Stomach (tissue), 9 donors: ENCODE results near the gene TBC1D14. TPM values are rescaled to one million over a fixed set of nuclear protein-coding genes. Genes with fewer than 3 reads are reported as not detected.
A peak's percentile ranks its signal among the peaks of the same experiment; 100 is the strongest.

Experiments
- DNase-seq, 2 donors: peaks; one replicate each; pipeline versions ENCODE4 v3.0.0 to v3.0.0-alpha.2; 2013 to 2019
- H3K27ac ChIP-seq, 5 donors: fragments of 200-600 bp in 4 of 5; sonication (generic) in 4 of 5; one replicate each; pipeline ENCODE4 v1.5.1; 2013 to 2019; ENCODE audit warnings: mild to moderate bottlenecking in 1 of 5, moderate library complexity in 1 of 5
- H3K27me3 ChIP-seq, 3 donors: fragments of 200-600 bp; sonication (generic); one replicate each; pipeline ENCODE4 v1.5.1; 2017 to 2019; ENCODE audit warnings: mixed run types in 1 of 3
- H3K36me3 ChIP-seq, 4 donors: fragments of 200-600 bp; sonication (generic); 1 replicate in 3 of 4; 2 replicates in 1 of 4; pipeline ENCODE4 v1.5.1; 2016 to 2019
- H3K4me1 ChIP-seq, 4 donors: fragments of 200-600 bp; sonication (generic); one replicate each; pipeline ENCODE4 v1.5.1; 2016 to 2019
- H3K4me3 ChIP-seq, 4 donors: fragments of 200-600 bp; sonication (generic) in 3 of 4; one replicate each; pipeline ENCODE4 v1.5.1; 2016 to 2019; ENCODE audit warnings: mild to moderate bottlenecking in 1 of 4
- H3K9me3 ChIP-seq, 4 donors: fragments of 200-600 bp; sonication (generic); one replicate each; pipeline ENCODE4 v1.5.1; 2016 to 2019
- CTCF ChIP-seq, 7 experiments: fragments of 450-650 bp in 4 of 7; fragments of 200-600 bp in 3 of 7; sonication (generic) in 3 of 7; IDR thresholded peaks; one replicate each; pipeline ENCODE4 v1.5.1; 2016 to 2019; ENCODE audit warnings: antibody characterized with exemption in 7 of 7, control low read depth in 2 of 7, mild to moderate bottlenecking in 1 of 7
- EP300 ChIP-seq: sonication (generic); formaldehyde crosslinking; IDR thresholded peaks from one replicate; pipeline ENCODE4 v1.6.1; 2017; ENCODE audit warnings: antibody characterized with exemption
- POLR2A ChIP-seq, 4 donors: fragments of 450-650 bp; IDR thresholded peaks; one replicate each; pipeline ENCODE4 v1.6.1; 2016; ENCODE audit warnings: antibody characterized with exemption in 4 of 4, control low read depth in 2 of 4, mild to moderate bottlenecking in 1 of 4, moderate library complexity in 1 of 4
- POLR2AphosphoS5 ChIP-seq, 3 donors: sonication (generic); formaldehyde crosslinking; IDR thresholded peaks; one replicate each; pipeline ENCODE4 v1.6.1; 2016; ENCODE audit warnings: antibody characterized with exemption in 3 of 3
- WGBS, 5 donors: extraction: QIAGEN DNeasy Blood & Tissue Kit in 3 of 5; methylation state at CpG; one replicate each; pipeline versions ENCODE4 v1.1.5 to v1.1.7; 2013 to 2018; 5-methylcytosine and 5-hydroxymethylcytosine counted together
- intact Hi-C: fragments of 100-400 bp; cut with DNase I; formaldehyde crosslinking; loops from one replicate; pipeline ENCODE4 v1.15.1; 2023; ENCODE audit warnings: low total_unique reads
- polyA plus RNA-seq, 3 donors: library from polyadenylated mRNA; stranded (reverse); fragments of 200-250 nt; gene quantifications; one replicate each; pipeline ENCODE4 v1.2.3, GENCODE V29; 2013
- total RNA-seq, 5 donors: library from RNA; depleted of rRNA; stranded (reverse); fragments of >200 nt; gene quantifications; one replicate each; pipeline versions ENCODE4 v1.1.0 to v1.2.3, GENCODE V29; 2014 to 2016
- donor health status: healthy with polysubstance abuse.
- donor health status: Bipolar disorder and iron deficiency.
- donor health status: healthy.

TBC1D14 gene
- total and polyA plus RNA-seq, 8 donors, result 19.5 to 72.4 (median 40.4) TPM

GRCh38 chr4:6964858-6965257 is 55.2 kb downstream of the TBC1D14 start:
- intact Hi-C loops, result no loop called here
- peaks cover 17 to 62% (median 38%) of the 10 kb centered on the region in 4 donors for H3K4me1 ChIP-seq
- no peaks in the 10 kb centered on the region for H3K27me3 ChIP-seq
- no peak for DNase-seq
- H3K27ac ChIP-seq, result peak overlapping the region in 2 of 5 donors; percentile 2 to 56
- H3K36me3 ChIP-seq, result peaks cover 7 to 29% (median 27%) of the 10 kb centered on the region in 4 donors
- H3K9me3 ChIP-seq, result no peaks in the 10 kb centered on the region
- TF ChIP-seq EP300, result no peak
- no peak for TF ChIP-seq POLR2AphosphoS5 (IDR thresholded peaks at IDR 0.05)
- TF ChIP-seq POLR2A (IDR thresholded peaks at IDR 0.05), result no peak
- no peak for TF ChIP-seq CTCF (IDR thresholded peaks at IDR 0.05)
- H3K4me3 ChIP-seq, result no peak overlapping the region
- WGBS, 5 donors, result 87 to 92% (median 90%) methylated on average over 5 of the region's 5 CpGs

- Histone ChIP-seq H3K9me3 (no peaks in the 10 kb centered on the region), H3K36me3 (peaks cover 7 to 34% (median 31%) of the 10 kb centered on the region in 4 donors), H3K27ac (peak overlapping the region in 3 of 5 donors; percentile 2 to 22 (median 15)), H3K27me3 (no peaks in the 10 kb centered on the region), H3K4me3 (no peak overlapping the region), H3K4me1 (peaks cover 17 to 57% (median 36%) of the 10 kb centered on the region in 4 donors)
- 91 to 95% (median 93%) methylated on average over 3 of the region's 3 CpGs for WGBS, 5 donors
- TF ChIP-seq CTCF (IDR thresholded peaks at IDR 0.05), result no peak
- no peak for TF ChIP-seq POLR2AphosphoS5 (IDR thresholded peaks at IDR 0.05)
- no peak for TF ChIP-seq EP300
- TF ChIP-seq POLR2A (IDR thresholded peaks at IDR 0.05), result no peak
- intact Hi-C loops, result no loop called here
- no peak for DNase-seq
Measured at GRCh38 chr4:6965329-6965728, 55.7 kb downstream of the TBC1D14 start.

- Histone ChIP-seq H3K4me3 (no peak overlapping the region), H3K4me1 (peaks cover 6 to 39% (median 17%) of the 10 kb centered on the region in 4 donors), H3K27me3 (no peaks in the 10 kb centered on the region), H3K9me3 (no peaks in the 10 kb centered on the region), H3K36me3 (peaks cover 7 to 35% (median 33%) of the 10 kb centered on the region in 4 donors), H3K27ac (no peak overlapping the region)
- no peak for TF ChIP-seq EP300
- no peak for TF ChIP-seq POLR2A (IDR thresholded peaks at IDR 0.05)
- no peak for TF ChIP-seq POLR2AphosphoS5 (IDR thresholded peaks at IDR 0.05)
- 90 to 94% (median 93%) methylated on average over 14 to 15 of the region's 15 CpGs for WGBS, 5 donors
- no peak for DNase-seq
- intact Hi-C loops, result no loop called here
Measured at GRCh38 chr4:6967846-6968340, 58.3 kb downstream of the TBC1D14 start.

- Histone ChIP-seq H3K9me3 (no peaks in the 10 kb centered on the region), H3K36me3 (peaks cover 7 to 35% (median 33%) of the 10 kb centered on the region in 4 donors), H3K4me1 (peaks cover 0 to 33% (median 11%) of the 10 kb centered on the region in 4 donors), H3K4me3 (no peak overlapping the region), H3K27ac (no peak overlapping the region), H3K27me3 (no peaks in the 10 kb centered on the region)
- TF ChIP-seq CTCF (IDR thresholded peaks at IDR 0.05) (no peak), EP300 (no peak), POLR2AphosphoS5 (IDR thresholded peaks at IDR 0.05) (no peak), POLR2A (IDR thresholded peaks at IDR 0.05) (no peak)
- intact Hi-C loops, result no loop called here
- WGBS, 5 donors, result 60 to 77% (median 75%) methylated on average over 9 to 11 of the region's 11 CpGs
- DNase-seq, result no peak
Measured at GRCh38 chr4:6968496-6968895, 58.9 kb downstream of the TBC1D14 start.
